HG03439 (cell line): Measurements from ENCODE around the gene BNIP5.

Experiments
- ATAC-seq: cut with Tn5 transposase; IDR thresholded peaks from one replicate; pipeline ENCODE4 v1.9.1; 2021; ENCODE audit warnings: mild to moderate bottlenecking, moderate library complexity; ENCODE audit not compliant: unreplicated experiment

Gene BNIP5

DNA sequence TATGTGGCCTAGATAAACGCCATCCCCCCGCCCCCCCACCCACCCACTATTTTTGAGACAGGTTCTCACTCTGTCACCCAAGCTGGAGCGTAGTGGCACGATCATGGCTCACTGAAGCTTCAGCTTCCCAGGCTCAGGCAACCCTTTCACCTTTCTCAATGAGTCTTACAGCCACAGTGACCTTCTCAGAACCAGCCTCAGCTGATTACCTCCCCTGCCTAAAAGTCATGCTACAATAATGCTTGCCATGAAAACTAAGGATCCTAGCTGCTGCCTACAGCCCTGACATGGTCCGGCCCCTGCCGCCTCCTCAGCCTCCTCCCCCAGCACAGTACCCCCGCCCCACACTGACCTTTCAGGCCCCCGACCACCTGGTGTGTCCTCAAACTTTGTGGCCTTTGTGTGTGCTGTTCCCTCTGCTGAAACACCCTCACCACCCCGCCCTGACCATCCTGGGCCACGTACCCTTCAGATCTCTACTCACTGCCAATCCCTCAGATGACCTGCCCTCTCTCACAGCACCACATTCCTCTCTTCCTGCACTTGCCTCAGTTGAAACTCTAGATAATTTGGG, 35.5 kb downstream of the BNIP5 start:
- no peak for ATAC-seq

DNA sequence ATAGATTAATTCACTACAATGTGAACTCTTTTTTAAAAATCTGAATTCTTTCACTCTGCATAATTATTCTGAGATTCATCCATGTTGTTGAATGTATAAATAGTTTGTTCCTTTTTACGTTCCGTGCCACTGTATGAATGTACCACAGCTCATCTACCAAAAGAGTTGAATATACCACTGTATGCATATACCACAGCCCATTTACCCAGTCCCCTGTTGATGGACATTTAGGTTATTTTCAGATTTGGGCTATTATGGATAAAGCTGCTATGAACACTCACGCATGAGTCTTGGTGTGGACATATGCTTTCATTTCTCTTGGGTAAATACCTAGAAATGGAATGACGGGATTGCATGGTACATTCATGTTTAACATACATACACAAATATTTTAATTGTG, 38.7 kb downstream of the BNIP5 start:
- ATAC-seq = no peak

DNA sequence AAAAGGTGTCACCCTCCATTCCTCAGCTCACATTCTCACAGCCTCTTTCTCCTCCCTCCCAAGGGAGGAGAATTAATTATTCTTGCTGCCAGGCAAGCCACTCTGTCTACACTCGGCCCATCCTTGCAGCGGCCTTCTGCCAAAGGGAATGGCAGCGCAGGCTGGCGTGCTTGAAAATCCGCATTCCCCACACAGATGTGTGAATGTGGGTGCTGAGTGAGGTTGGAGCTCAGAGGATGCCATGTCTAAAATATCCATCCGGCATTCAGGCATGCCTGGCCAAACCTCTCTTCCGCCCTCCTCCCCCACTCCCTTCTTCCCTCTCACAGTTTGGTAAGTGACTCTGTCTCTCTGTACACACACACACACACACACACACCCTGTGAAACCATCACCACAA, 39.2 kb downstream of the BNIP5 start:
- ATAC-seq = no peak

DNA sequence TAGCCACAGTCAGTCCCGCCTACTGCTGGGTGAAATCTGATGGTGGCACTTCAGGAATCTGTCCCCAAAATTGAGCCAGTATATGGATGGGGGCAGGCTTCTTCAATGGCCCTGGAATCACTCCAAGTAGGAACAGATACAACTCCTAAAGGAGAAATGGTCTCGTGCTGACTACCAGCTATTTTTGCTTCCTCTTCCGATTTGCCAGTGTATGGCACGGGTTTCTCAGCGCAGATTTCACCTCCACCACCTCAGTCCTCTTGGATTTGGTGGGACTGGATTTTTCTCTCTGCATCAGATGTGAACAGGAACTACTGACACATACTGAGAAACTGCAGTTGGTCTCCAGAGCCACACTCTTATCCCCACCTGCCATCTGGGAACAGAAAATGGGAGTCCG, 39.6 kb downstream of the BNIP5 start:
- no peak for ATAC-seq

DNA sequence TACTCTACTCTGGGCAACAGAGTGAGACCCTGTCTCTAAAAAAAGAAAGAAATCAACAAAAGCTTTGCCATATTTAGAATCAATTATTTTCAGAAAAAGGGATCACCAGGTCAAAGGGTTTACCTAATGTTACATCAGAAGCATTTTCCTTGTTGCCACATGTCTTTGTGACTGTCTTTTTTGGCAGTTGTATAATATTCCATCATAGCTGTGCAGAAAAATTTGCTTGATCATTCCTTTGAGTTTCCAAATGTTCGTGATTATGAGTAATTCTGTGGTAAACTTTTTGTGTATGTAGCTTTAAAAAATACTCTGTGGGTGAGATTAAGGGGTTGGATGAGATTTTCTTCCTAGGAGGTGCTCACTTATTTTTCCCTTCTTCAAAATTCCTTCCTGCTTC, 40.4 kb downstream of the BNIP5 start:
- no peak for ATAC-seq

DNA sequence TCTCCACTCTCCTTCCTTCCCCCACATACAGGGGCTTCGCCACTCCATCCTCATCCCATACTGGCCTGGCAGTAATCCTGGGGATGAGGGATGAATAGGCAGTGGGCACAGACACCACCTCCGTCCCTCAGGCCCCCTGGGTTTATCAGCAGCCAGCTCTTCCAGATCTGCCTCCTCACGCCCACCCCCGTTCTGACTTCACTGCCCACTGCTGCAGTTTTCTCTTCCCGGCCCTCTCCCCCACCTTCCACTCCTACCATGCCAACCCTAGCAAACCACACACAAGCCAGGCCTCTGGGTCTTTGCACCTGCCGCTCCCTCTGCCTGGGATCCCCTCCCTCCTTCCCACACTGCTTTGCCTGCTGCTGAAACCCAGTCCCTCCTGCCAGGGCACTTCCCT, 44.5 kb downstream of the BNIP5 start:
- ATAC-seq = no peak

DNA sequence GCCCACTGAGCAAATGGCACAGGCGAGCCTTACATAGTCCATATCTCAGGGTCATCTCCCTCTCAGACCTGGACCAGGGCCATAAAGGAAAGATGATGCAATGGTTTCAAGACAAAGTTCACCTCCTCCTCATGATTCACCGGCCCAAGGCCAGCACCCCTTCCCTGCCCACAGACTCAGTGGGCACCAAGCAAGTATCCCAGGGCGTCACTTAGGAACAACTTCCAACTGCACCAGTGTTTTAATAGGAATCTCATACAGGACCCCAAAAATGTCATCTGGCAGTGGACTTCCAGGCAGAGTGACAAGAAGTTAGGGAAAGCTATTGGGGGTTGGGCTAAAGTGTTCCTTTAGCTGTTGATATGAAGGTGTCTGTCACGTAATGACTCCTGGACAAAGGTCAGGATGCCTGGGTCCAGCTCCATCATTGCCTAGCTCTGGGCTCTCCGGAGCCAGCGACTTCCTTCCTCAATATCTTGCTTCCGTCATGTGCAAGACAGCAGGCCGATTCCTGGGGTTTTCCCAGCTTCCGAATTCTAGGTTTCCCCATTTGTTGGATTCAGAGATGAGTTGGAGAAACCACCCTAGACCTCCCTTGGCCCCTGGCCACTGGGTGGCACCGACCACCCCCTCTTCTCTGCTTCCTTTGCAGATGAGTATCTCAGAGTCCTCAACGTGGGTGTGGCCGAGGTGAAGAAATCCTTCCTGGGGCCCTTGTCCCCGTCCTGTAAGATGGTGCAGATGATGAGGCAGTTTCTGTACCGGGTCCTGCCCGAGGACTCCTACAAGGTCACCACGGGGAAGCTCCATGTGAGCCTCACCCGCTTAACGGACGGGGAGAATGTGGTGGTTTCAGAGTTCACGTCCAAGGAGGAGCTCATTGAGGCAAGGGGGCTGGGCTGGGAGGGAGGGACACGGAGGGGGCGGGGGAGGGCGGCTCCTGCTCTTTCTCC, 45.7 kb downstream of the BNIP5 start:
- no peak for ATAC-seq

DNA sequence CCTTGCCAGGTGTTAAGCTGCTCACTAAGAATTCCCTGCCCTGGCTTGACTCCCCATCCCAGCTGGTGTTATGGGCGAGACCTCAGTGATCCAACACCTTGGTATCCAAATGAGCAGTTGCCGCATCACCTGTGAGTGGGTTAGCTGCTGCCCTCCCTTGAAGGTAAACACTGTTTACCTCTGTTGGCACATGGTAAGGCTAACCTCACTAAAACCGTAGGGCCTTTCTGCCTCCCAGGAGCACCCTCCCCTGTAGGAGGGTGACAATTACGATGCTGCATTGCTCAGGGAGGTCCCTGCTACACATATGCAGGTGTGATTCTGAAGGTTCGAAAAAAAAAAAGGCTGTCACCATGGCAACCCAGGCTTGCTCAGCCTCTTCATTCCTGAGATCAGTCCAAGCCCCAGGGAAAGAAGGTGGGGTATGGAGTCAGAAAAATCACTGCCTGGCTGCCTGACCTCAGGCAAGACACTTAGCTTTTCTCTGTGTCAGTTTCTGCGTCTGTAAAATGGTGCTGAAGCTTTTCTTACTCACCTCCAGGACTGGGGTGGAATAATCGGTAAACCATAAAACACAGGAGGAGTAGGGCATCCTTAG, 47.3 kb downstream of the BNIP5 start:
- no peak for ATAC-seq

DNA sequence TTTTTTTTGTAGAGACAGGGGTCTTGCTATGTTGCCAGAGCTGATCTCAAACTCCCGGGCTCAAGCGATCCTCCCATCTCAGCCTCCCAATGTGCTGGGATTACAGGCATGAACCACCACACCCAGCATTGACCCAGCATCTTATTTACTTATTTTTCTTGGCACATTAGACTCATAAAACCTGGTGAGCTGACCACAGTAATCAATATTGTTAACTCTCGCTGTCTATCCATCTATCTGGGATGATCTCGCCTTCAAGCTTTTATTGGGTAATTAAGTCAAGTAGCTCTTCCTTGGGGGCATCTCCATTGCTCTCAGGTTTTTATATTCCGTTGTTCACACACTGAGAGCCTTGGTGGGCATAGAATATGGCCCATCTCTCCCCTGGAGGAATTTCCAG, 49.8 kb downstream of the BNIP5 start:
- no peak for ATAC-seq

DNA sequence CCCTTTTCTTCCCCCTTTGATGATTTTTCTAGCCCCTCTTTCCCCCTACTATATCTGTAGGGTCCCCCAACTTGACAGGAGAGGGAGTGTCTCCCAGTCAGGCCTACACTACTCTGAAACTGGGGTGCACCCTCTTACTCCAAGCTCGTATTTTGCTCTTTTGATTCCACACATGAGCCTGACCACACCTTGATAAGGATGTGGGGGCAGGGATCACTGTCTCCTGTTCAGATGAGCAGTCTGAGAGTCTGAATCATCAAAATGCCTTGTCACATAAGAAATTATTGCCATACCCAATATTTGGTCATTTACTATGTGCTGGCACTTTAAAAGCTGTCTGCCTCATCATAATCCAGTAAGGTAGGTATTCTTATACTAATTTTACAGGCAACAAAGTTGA, 50.9 kb downstream of the BNIP5 start:
- ATAC-seq = no peak

DNA sequence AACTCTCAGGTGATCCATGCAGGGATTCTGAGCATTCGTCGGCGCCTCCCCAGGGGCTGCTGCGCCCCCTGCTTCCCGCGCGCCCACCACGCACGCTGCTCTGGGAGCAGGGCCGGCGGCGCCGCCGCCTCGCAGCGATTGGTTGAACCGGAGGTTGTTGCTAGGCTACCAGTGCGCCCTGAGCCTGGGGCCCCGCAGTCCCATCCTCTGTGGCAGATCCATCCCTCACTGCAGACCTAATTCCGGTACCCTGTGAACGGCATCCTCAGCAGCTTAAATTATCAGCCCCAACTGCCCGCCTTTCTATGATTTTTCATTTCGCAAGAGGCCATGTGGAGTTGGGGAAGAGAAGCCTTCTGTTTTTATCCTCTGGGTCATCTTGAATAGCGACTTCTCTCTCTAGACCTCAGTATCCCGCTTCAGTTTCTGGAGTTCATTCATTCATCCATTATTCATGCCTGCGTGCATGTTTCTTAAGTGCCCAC, 51.5 kb downstream of the BNIP5 start:
- ATAC-seq = no peak

DNA sequence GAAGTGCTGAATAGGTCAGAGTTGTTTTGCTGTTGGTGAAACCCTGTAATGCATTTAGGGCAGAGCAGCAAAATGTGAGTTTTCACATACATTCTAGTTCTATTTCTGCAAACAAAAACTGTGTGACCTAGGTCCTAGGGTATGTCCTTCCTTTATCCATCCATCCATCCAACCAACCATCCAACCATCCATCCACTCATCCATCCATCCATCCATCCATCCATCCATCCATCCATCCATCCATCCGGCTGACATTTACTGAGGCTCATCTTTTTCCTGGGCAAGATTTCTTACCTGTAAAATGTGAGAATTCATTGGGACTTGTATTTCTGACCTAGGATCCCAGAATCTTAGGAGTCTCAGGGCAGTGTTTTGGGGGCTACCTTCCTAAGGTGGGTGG, 52.3 kb downstream of the BNIP5 start:
- ATAC-seq = no peak

DNA sequence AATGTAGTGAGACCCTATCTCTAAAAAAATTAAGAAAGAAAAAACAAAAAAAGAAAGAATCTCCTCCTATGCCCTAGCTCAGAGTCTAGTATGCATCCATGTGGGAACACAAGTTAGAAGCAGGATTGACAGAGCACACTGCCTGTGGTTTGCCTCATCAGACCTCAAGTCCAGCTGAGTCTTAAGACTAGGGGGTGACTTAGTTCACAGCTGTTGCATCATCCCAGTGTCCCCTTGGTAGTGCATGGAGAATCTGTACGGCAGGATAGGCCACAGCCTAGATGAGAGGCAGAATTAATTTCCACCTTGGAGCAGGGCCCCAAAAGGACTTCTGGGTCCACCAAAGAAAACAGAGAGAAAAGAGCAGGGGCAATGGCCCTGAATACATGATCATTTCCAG, 53.1 kb downstream of the BNIP5 start:
- no peak for ATAC-seq

DNA sequence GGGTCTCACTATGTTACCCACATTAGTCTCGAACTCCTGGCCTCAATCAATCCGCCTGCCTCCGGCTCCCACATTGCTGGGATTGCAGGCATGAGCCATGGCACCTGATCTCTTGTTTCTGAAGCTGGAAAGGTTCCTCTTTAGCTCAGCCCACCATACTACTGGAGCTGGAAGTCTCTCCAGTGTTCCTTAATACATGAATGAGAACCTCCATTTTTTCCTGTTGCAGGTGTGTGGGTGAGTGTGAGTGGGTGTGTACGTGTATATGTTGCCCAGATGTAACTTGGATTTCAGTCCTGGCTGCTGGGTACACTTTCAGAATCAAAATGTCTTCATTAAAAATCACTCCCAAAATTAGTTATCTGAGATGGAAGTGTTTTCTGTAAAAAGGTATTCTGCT, 55.7 kb downstream of the BNIP5 start:
- ATAC-seq = no peak

DNA sequence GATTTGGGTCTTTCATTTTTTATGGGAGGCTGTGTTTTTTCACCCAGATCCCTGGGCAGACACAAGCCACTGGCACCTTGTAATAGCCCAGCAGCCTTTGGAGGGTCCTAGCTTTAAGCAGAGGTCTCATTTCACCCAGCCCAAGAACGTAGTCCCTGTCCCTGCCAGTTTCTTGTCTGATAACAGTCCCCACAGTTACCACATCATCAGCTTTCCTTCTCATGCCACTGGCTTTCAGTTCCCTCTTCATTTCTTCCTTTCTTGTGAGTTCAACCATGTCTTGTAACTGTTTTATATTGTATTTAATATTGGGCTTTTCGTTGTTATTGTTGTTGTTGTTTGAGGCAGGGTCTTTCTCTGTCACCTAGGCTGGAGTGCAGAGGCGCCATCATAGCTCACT, 56.2 kb downstream of the BNIP5 start:
- no peak for ATAC-seq

DNA sequence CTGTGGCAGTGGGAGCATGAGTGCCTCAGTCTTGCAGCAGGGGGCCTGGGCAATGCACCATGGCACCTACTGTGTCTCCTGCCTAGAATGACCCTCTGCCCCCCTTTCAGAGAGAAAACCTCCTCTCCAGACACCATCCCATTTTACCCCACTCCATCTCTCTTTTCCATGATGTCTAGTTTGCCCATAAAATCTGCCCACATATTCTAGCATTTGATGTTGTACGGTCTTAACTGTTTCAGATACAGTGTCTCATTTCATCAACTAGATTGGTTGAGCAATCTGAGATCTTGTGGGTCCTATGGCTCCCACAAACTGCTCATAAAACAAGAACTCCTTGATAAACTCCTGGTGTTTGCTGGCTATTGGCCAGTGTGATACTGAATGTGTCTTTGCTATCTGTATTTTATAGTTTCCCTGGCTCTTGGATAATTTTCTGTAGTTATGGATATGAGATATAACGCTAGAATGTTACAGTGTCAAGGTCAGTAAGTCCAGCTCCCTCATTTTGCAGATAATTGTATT, 58.7 kb downstream of the BNIP5 start:
- ATAC-seq = no peak

DNA sequence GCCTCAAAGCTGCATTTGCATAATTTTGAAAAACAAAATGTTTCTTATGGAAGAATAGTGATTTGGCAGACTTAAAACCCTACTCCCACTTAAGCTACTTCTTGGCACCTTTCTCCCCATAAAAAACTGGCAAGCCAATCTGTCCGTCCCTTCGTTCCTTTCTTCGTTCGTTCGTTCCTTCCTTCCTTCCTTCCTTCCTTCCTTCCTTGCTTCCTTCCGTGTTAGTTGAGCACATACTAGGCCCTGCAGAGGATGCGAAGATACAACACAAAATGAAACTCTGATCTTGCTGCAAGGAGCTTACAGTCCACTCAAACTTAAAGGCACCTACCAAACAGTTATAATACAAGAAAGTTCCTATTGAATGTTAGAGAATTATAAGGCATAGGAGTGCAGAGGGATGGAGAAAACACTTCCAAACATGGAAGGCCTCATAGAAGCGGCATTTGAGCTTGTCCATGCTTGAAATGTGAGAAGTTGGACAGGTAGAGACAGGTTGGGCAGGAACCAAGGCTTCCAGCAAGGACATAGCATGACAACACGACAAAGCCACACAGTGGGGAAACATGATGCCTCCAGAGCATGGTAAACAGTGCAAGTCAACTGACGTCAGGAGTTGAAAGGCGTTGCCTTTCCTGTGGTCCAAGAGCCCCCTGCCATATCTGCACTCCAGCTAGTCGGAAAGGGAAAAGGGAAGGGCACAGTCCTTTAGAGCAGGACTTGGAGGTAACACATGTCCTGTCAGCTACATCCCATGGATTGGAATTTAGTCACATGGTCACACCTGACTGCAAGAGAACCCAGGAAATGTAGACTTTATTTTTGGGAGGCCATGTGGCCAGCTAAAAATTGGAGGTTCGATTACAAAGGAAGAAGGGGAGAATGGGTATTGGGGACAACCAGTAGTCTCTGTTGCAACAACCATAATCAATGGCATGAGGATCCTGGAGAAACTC, 59.8 kb downstream of the BNIP5 start:
- ATAC-seq = no peak

DNA sequence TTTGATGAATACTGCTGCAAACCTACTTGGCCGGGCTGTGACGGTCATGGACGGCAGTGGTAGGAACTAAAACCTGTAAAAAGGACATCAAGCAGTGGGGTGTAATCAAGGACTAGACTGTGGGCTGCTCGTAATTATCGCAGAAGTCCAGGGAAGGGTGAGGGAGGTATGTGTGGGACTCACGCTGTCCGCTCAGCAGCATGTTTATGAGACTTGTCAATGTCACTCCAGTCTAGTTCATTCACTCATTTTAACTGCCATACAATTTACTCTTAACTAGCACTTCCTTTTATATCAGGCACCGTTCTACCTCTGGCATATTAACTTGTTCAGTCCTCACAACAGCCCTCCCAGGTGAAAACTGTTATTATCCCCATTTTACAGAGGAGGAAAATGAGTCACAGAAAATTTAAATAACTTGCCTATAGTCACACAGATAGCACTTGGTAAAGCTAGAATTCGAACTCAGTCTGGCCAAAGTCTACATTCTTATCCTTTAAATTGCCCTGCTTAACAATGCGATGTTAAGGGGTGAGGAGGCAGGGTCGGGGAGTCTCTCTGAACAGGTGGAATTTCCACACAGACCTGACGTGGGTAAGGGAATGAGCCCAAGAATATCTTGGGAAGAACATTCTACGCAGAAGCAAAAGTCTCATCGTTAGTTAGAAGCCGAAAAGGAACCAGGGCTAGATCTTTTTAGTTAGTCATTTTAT, 62.7 kb downstream of the BNIP5 start:
- no peak for ATAC-seq

DNA sequence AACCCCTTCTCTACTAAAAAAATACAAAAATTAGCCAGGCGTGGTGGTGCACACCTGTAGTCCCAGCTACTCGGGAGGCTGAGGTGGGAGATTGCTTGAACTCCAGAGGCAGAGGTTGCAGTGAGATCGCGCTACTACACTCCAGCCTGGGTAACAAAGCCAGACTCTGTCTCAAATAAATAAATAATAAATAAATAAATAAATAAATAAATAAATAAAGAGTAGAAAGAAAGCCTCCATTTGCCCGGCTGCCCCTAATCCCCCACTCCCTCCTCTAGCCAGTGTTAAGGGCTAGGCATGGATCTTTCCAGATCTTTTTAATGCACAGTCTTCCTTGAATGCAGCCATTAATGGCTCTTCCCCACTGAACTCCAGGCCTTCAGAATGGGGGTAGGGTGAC, 63.6 kb downstream of the BNIP5 start:
- ATAC-seq = no peak

DNA sequence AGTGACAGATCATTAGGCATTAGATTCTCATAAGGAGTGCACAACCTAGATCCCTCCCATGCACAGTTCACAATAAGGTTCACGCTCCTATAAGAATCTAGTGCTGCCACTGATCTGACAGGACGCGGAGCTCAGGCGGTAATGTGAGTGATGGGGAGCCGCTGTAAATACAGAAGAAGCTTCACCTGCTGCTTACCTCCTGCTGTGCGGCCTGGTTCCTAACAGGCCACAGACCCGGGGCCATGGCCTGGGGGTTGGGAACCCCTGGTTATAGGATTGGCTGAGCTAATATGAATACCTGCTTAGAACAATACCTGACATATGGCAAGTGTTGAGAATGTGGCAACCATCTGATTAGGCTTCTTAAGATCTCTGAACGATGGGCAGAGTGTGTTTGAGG, 64.5 kb downstream of the BNIP5 start:
- no peak for ATAC-seq
